IPS-NIHi11 (cell line): Measurements from ENCODE around the gene USP47.
A peak's percentile ranks its signal among the peaks of the same experiment; 100 is the strongest.

Experiments
- DNase-seq: peaks from one replicate; pipeline ENCODE4 v3.0.0; 2012; ENCODE audit warnings: mixed read lengths, low spot score

USP47 gene

GRCh38 chr11:11841723-11842420 is at the start of gene USP47:
TSS of gene USP47 (plus strand) at chr11:11841972. CDS start at chr11:11842186, 214 bp downstream.
- peak; percentile 87 for DNase-seq

GRCh38 chr11:11793073-11793472 is 48.7 kb upstream of the USP47 start:
- no peak for DNase-seq

- peak; percentile 77 for DNase-seq
These were observed 43.0 kb upstream of the USP47 start for GRCh38 chr11:11798586-11799438.

- no peak for DNase-seq
These were observed 36.5 kb upstream of the USP47 start for GRCh38 chr11:11805228-11805627.

- no peak for DNase-seq
These were observed 35.7 kb upstream of the USP47 start for GRCh38 chr11:11806074-11806473.

- no peak for DNase-seq
These were observed 35.2 kb upstream of the USP47 start for GRCh38 chr11:11806586-11806985.

GRCh38 chr11:11807811-11808782 is 33.7 kb upstream of the USP47 start:
- DNase-seq = no peak

- no peak for DNase-seq
These were observed 32.7 kb upstream of the USP47 start for GRCh38 chr11:11808992-11809615.

GRCh38 chr11:11810764-11811726 is 30.7 kb upstream of the USP47 start:
- DNase-seq = peak; percentile 70

- no peak for DNase-seq
These were observed 28.3 kb upstream of the USP47 start for GRCh38 chr11:11813288-11813962.

GRCh38 chr11:11814614-11815452 is 26.9 kb upstream of the USP47 start:
- no peak for DNase-seq

- DNase-seq = no peak
These were observed 25.1 kb upstream of the USP47 start for GRCh38 chr11:11816511-11817314.

GRCh38 chr11:11817957-11818356 is 23.8 kb upstream of the USP47 start:
- DNase-seq = no peak

GRCh38 chr11:11818529-11819121 is 23.1 kb upstream of the USP47 start:
- no peak for DNase-seq

- no peak for DNase-seq
These were observed 19.9 kb upstream of the USP47 start for GRCh38 chr11:11821899-11822298.

GRCh38 chr11:11822946-11823345 is 18.8 kb upstream of the USP47 start:
- DNase-seq = no peak

- DNase-seq = no peak
These were observed 15.5 kb upstream of the USP47 start for GRCh38 chr11:11826260-11826659.

GRCh38 chr11:11827272-11827671 is 14.5 kb upstream of the USP47 start:
- DNase-seq = no peak
